ENCODE results near the gene ABHD17B. TPM values are rescaled to one million over a fixed set of nuclear protein-coding genes. Genes with fewer than 3 reads are reported as not detected.

ABHD17B gene
- total RNA-seq, 1 donor from 2014 or later: 20.5 TPM

DNA sequence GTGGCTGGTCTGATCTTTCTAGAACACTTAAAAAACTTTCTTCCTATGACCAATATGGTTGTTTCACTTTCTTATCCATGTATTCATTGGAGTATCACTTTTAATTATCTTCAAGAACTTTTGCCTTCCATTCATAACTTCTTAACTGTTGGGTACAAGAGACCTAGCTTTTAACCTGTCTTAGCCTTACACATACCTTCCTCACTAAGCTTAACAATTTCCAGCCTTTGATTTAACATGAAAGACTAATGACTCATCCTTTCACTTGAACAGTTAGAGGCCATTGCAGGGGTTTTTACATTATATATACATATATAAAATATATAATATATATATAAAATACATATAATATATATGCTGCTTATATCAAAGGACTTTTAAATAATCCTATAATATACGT is 57.9 kb downstream of the ABHD17B start:
- H3K4me3 ChIP-seq: no peak overlapping the region
- DNase-seq (ENCODE audit: low spot score in 2 of 2): no peak
- no peaks in the 10 kb centered on the region for H3K9me3 ChIP-seq
- H3K27me3 ChIP-seq: no peaks in the 10 kb centered on the region
- no peaks in the 10 kb centered on the region for H3K36me3 ChIP-seq
- intact Hi-C loops (cut with DNase I): no loop called here
- TF ChIP-seq CTCF (IDR thresholded peaks at IDR 0.05): no peak
- no peaks in the 10 kb centered on the region for H3K4me1 ChIP-seq
- H3K27ac ChIP-seq: no peak overlapping the region

DNA sequence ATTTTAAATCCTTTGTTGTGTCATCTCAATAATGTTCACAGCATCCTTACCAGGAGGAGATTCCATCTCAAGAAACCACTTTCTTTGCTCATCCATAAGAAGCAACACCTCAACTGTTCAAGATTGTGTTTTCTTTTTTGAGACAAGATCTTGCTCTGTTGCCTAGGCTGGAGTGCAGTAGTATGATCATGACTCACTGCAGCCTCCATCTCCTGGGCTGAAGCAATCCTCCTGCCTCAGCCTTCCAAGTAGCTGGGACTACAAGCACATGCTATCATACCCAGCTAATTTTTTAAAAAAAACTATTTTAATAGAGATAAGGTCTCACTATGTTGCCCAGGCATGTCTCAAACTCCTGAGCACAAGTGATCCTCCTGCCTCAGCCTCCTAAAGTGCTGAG is 60.0 kb downstream of the ABHD17B start:
- TF ChIP-seq CTCF (IDR thresholded peaks at IDR 0.05): no peak
- no peaks in the 10 kb centered on the region for H3K4me1 ChIP-seq
- no peaks in the 10 kb centered on the region for H3K36me3 ChIP-seq
- intact Hi-C loops (cut with DNase I): no loop called here
- H3K9me3 ChIP-seq: no peaks in the 10 kb centered on the region
- no peak for DNase-seq (ENCODE audit: low spot score in 2 of 2)
- no peak overlapping the region for H3K4me3 ChIP-seq
- no peaks in the 10 kb centered on the region for H3K27me3 ChIP-seq
- no peak overlapping the region for H3K27ac ChIP-seq

- Histone ChIP-seq H3K4me1 (no peaks in the 10 kb centered on the region), H3K9me3 (no peaks in the 10 kb centered on the region), H3K27ac (no peak overlapping the region), H3K4me3 (no peak overlapping the region), H3K36me3 (no peaks in the 10 kb centered on the region), H3K27me3 (no peaks in the 10 kb centered on the region)
- no peak for TF ChIP-seq CTCF (IDR thresholded peaks at IDR 0.05)
- no peak for DNase-seq (ENCODE audit: low spot score in 2 of 2)
- intact Hi-C loops (cut with DNase I): no loop called here
Measured at GRCh38 chr9:71847892-71848291, 63.1 kb downstream of the ABHD17B start.

DNA sequence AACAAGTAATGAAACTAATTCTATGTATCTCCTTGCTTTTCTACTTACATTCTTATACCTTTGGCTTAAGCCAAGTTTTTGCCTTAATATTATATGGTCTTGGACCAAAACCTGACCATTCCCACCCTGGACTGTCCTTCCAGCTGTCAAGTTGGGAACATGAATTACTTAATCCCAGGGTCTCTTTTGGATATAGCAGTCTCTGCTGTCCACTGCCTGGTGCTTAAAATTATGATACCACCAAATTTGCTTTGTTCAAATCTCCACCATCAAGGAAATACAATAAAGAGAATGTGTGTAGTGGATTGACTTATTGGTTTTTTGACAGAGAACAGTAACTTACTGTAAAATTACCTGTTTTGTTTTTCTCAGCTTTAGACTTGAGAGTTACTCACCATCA is 66.2 kb downstream of the ABHD17B start:
- Histone ChIP-seq H3K4me3 (no peak overlapping the region), H3K9me3 (no peaks in the 10 kb centered on the region), H3K27me3 (no peaks in the 10 kb centered on the region), H3K27ac (no peak overlapping the region), H3K4me1 (no peaks in the 10 kb centered on the region), H3K36me3 (no peaks in the 10 kb centered on the region)
- no peak for TF ChIP-seq CTCF (IDR thresholded peaks at IDR 0.05)
- DNase-seq (ENCODE audit: low spot score in 2 of 2): no peak
- intact Hi-C loops (cut with DNase I): no loop called here

DNA sequence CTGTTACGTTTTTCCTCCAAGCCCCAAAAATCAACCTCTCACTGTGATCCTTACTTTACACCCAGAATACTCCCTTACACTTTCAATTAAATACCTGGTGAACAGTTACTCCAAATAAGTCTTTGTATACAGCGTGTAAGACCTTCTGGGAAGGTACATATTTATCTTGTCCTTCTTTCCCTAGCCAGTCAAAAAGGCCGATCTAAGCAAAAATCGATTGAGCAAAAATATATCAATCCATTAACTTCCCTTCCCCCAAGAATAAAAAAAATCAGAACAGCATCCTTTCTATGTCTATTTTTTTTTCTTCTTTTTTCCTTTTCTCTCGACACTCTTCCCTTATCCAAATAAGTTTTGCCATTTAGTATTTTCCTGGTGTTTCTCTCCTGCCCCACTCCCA is 71.3 kb downstream of the ABHD17B start:
- H3K4me1 ChIP-seq: no peaks in the 10 kb centered on the region
- no peaks in the 10 kb centered on the region for H3K27me3 ChIP-seq
- H3K4me3 ChIP-seq: no peak overlapping the region
- DNase-seq (ENCODE audit: low spot score in 2 of 2): no peak
- intact Hi-C loops (cut with DNase I): no loop called here
- no peak for TF ChIP-seq CTCF (IDR thresholded peaks at IDR 0.05)
- no peaks in the 10 kb centered on the region for H3K9me3 ChIP-seq
- H3K27ac ChIP-seq: no peak overlapping the region
- H3K36me3 ChIP-seq: no peaks in the 10 kb centered on the region

GRCh38 chr9:71835596-71835995 is 75.4 kb downstream of the ABHD17B start:
- Histone ChIP-seq H3K27me3 (no peaks in the 10 kb centered on the region), H3K36me3 (no peaks in the 10 kb centered on the region), H3K4me3 (no peak overlapping the region), H3K27ac (no peak overlapping the region), H3K4me1 (no peaks in the 10 kb centered on the region), H3K9me3 (no peaks in the 10 kb centered on the region)
- no peak for DNase-seq (ENCODE audit: low spot score in 2 of 2)
- intact Hi-C loops (cut with DNase I): no loop called here
- TF ChIP-seq CTCF (IDR thresholded peaks at IDR 0.05): no peak
